GM23338 (cell line): Measurements from ENCODE around the gene C1QTNF2. TPM values are rescaled to one million over a fixed set of nuclear protein-coding genes. Genes with fewer than 3 reads are reported as not detected.

Experiments
- ATAC-seq: fragments of 200-7000 bp; cut with Tn5 transposase; 3 replicates; pipeline ENCODE4 v1.9.1; 2020
- DNase-seq: peaks from one replicate; pipeline ENCODE4 v3.0.0-alpha.2; 2015; ENCODE audit warnings: low spot score
- H2AFZ ChIP-seq: fragments of 200-600 bp; sonication (generic); 2 replicates; pipeline ENCODE4 v1.8.0; 2016; ENCODE audit warnings: antibody characterized with exemption, mild to moderate bottlenecking, moderate library complexity
- H3F3A ChIP-seq: fragments of 200-600 bp; sonication (generic); replicated peaks from 2 replicates; pipeline ENCODE4 v1.8.0; 2017; ENCODE audit warnings: antibody characterized with exemption, mixed run types, low read depth
- H3K27ac ChIP-seq: fragments of 200-600 bp; sonication (generic); 2 replicates; pipeline ENCODE4 v1.6.1; 2016; ENCODE audit warnings: low read depth
- H3K27me3 ChIP-seq: fragments of 200-600 bp; sonication (generic); 2 replicates; pipeline ENCODE4 v1.8.0; 2016; ENCODE audit warnings: mild to moderate bottlenecking, mixed run types, moderate library complexity; ENCODE audit not compliant: insufficient read depth
- H3K36me3 ChIP-seq: fragments of 200-600 bp; sonication (generic); 2 replicates; pipeline ENCODE4 v1.8.0; 2016; ENCODE audit warnings: mild to moderate bottlenecking; ENCODE audit not compliant: insufficient read depth
- H3K4me1 ChIP-seq: fragments of 200-600 bp; sonication (generic); 2 replicates; pipeline ENCODE4 v1.8.0; 2016; ENCODE audit warnings: mild to moderate bottlenecking, moderate library complexity; ENCODE audit not compliant: insufficient read depth
- H3K4me2 ChIP-seq: fragments of 200-600 bp; sonication (generic); 2 replicates; pipeline ENCODE4 v1.7.1; 2017; ENCODE audit warnings: mixed run types
- H3K4me3 ChIP-seq: fragments of 200-600 bp; sonication (generic); 2 replicates; pipeline ENCODE4 v1.6.1; 2016; ENCODE audit warnings: mixed run types
- H3K79me2 ChIP-seq: fragments of 200-600 bp; sonication (generic); replicated peaks from 2 replicates; pipeline ENCODE4 v1.8.0; 2017; ENCODE audit warnings: mild to moderate bottlenecking; ENCODE audit not compliant: insufficient read depth
- H3K9me2 ChIP-seq: fragments of 200-600 bp; sonication (generic); 2 replicates; pipeline ENCODE4 v1.8.0; 2017; ENCODE audit not compliant: insufficient read depth
- H4K20me1 ChIP-seq: fragments of 200-600 bp; sonication (generic); replicated peaks from 2 replicates; pipeline ENCODE4 v1.8.0; 2017; ENCODE audit warnings: mild to moderate bottlenecking; ENCODE audit not compliant: insufficient read depth
- H3K27ac Mint-ChIP-seq: 2 replicates; pipeline ENCODE4 v1.8.0; 2020; ENCODE audit warnings: inconsistent platforms, mild to moderate bottlenecking, moderate library complexity, mixed read lengths
- H3K27me3 Mint-ChIP-seq: 3 replicates; pipeline ENCODE4 v1.8.0; 2022; ENCODE audit warnings: low read depth, mild to moderate bottlenecking, moderate library complexity, mixed read lengths, inconsistent platforms; ENCODE audit not compliant: insufficient read depth, poor library complexity
- H3K36me3 Mint-ChIP-seq: 3 replicates; pipeline ENCODE4 v1.8.0; 2021; ENCODE audit warnings: low read depth, mild to moderate bottlenecking, inconsistent platforms, moderate library complexity, mixed read lengths
- H3K4me1 Mint-ChIP-seq: 3 replicates; pipeline ENCODE4 v1.8.0; 2020; ENCODE audit warnings: mild to moderate bottlenecking, inconsistent platforms, mixed read lengths
- H3K4me3 Mint-ChIP-seq: 3 replicates; pipeline ENCODE4 v1.8.0; 2021; ENCODE audit warnings: moderate library complexity, mild to moderate bottlenecking, inconsistent platforms, mixed read lengths
- H3K9me3 Mint-ChIP-seq: 3 replicates; pipeline ENCODE4 v1.8.0; 2020; ENCODE audit warnings: moderate library complexity, mild to moderate bottlenecking, inconsistent platforms, mixed read lengths
- CREB1 ChIP-seq: fragments of 250-450 bp; sonication (Bioruptor Pico); IDR thresholded peaks from 2 replicates; pipeline ENCODE4 v1.5.0; 2020; ENCODE audit warnings: low read depth, mild to moderate bottlenecking, moderate library complexity
- EZH2 ChIP-seq: fragments of 200-600 bp; sonication (generic); IDR thresholded peaks from one replicate; pipeline ENCODE4 v1.8.0; 2017; ENCODE audit warnings: antibody characterized with exemption, mild to moderate bottlenecking, low read depth; ENCODE audit not compliant: unreplicated experiment
- JUNB ChIP-seq: IDR thresholded peaks from one replicate; pipeline ENCODE4 v1.6.1; 2016; ENCODE audit warnings: antibody characterized with exemption; ENCODE audit not compliant: unreplicated experiment
- NANOG ChIP-seq: IDR thresholded peaks from 2 replicates; pipeline ENCODE4 v1.6.1; 2016; ENCODE audit warnings: antibody characterized with exemption, borderline replicate concordance
- STAT1 ChIP-seq: IDR thresholded peaks from one replicate; pipeline ENCODE4 v1.6.1; 2016; ENCODE audit warnings: antibody characterized with exemption; ENCODE audit not compliant: unreplicated experiment
- ZNF114 ChIP-seq: fragments of 250-450 bp; sonication (Bioruptor Pico); IDR thresholded peaks from 2 replicates; pipeline ENCODE4 v1.5.0; 2020; ENCODE audit warnings: mild to moderate bottlenecking, moderate library complexity
- ZNF331 ChIP-seq: fragments of 250-450 bp; sonication (Bioruptor Pico); IDR thresholded peaks from 2 replicates; pipeline ENCODE4 v1.5.0; 2020; ENCODE audit warnings: low read depth, mild to moderate bottlenecking, moderate library complexity
- polyA plus RNA-seq: library from polyadenylated mRNA; unstranded; fragments of >200 nt; fragmentation: Nextera tagmentation; extraction: Ambion mirVana; gene quantifications from 2 replicates; pipeline ENCODE4 v1.2.1, GENCODE V29; 2016
- total RNA-seq: library from RNA; depleted of rRNA; stranded (reverse); fragments of >200 nt; shearing (Covaris generic); gene quantifications from 2 replicates; pipeline ENCODE4 v1.2.3, GENCODE V29; 2014
- TF ChIP-seq, protein P1 (sequence below): IDR thresholded peaks from one replicate; pipeline ENCODE4 v1.6.1; 2018; ENCODE audit warnings: antibody characterized with exemption; ENCODE audit not compliant: unreplicated experiment
- TF ChIP-seq, protein P2 (sequence below), 2 experiments: fragments of 200-600 bp in 1 of 2; sonication (generic) in 1 of 2; conservative IDR thresholded peaks; 2 replicates each; pipeline versions ENCODE4 v1.5.1 to v1.6.1; 2016 to 2017; ENCODE audit warnings: antibody characterized with exemption in 2 of 2, low read depth in 2 of 2, mild to moderate bottlenecking in 2 of 2, moderate library complexity in 1 of 2
- TF ChIP-seq, protein P3 (sequence below): IDR thresholded peaks from 2 replicates; pipeline ENCODE4 v1.6.1; 2016; ENCODE audit warnings: antibody characterized with exemption

The C1QTNF2 gene
- total and polyA plus RNA-seq, 2 experiments from 2014 or later, result 0.56 to 0.92 TPM

DNA sequence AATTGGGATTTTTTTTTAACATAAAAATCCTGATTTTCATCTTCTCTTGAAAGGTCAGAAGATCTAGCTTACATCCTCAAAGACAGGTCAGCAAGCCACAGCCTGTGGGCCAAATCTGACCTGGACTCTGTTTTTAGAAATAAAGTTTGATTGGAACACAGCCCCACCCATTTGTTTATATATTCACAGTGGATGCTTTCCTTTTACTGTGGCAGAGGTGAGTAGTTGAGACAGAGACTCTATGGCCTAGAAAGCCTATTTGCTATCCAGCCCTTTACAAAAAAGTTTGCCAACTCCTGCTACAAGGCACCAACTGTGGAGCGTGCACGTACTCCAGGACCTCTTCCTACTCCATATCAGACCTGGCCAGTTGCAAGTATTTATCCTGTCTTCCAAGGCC lies 44.7 kb downstream of the C1QTNF2 start (continued):
- TF ChIP-seq, protein P1, sequence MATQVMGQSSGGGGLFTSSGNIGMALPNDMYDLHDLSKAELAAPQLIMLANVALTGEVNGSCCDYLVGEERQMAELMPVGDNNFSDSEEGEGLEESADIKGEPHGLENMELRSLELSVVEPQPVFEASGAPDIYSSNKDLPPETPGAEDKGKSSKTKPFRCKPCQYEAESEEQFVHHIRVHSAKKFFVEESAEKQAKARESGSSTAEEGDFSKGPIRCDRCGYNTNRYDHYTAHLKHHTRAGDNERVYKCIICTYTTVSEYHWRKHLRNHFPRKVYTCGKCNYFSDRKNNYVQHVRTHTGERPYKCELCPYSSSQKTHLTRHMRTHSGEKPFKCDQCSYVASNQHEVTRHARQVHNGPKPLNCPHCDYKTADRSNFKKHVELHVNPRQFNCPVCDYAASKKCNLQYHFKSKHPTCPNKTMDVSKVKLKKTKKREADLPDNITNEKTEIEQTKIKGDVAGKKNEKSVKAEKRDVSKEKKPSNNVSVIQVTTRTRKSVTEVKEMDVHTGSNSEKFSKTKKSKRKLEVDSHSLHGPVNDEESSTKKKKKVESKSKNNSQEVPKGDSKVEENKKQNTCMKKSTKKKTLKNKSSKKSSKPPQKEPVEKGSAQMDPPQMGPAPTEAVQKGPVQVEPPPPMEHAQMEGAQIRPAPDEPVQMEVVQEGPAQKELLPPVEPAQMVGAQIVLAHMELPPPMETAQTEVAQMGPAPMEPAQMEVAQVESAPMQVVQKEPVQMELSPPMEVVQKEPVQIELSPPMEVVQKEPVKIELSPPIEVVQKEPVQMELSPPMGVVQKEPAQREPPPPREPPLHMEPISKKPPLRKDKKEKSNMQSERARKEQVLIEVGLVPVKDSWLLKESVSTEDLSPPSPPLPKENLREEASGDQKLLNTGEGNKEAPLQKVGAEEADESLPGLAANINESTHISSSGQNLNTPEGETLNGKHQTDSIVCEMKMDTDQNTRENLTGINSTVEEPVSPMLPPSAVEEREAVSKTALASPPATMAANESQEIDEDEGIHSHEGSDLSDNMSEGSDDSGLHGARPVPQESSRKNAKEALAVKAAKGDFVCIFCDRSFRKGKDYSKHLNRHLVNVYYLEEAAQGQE, result no peak

DNA sequence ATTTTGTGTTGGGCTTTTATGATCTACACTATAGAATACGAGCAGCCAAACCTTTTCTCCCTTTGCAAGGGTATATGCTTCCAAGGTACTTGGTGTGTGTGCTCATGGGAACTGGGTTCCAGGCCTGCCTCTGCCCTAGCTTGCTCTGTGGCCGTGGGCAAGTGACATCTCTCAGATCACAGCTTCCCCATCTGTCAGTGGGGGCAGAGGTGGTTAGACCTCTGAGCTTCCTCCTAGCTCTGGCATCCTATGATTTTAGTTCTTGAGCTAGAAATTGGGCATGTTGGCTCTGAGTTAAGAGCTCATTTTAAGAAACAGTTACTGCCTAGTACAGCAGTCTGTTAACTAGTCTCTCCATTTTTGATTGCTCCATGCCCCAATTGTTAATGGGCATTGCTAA lies 45.5 kb downstream of the C1QTNF2 start:
- H3K27me3 Mint-ChIP-seq, result peaks cover 4% of the 10 kb centered on the region
- no peak for TF ChIP-seq ZNF114 (CRISPR knock-in tag)
- TF ChIP-seq, protein P2, sequence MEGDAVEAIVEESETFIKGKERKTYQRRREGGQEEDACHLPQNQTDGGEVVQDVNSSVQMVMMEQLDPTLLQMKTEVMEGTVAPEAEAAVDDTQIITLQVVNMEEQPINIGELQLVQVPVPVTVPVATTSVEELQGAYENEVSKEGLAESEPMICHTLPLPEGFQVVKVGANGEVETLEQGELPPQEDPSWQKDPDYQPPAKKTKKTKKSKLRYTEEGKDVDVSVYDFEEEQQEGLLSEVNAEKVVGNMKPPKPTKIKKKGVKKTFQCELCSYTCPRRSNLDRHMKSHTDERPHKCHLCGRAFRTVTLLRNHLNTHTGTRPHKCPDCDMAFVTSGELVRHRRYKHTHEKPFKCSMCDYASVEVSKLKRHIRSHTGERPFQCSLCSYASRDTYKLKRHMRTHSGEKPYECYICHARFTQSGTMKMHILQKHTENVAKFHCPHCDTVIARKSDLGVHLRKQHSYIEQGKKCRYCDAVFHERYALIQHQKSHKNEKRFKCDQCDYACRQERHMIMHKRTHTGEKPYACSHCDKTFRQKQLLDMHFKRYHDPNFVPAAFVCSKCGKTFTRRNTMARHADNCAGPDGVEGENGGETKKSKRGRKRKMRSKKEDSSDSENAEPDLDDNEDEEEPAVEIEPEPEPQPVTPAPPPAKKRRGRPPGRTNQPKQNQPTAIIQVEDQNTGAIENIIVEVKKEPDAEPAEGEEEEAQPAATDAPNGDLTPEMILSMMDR (conservative IDR thresholded peaks at IDR 0.05; ENCODE audit: low read depth in 2 of 2), result no peak
- TF ChIP-seq NANOG, result no peak
- TF ChIP-seq STAT1, result no peak
- TF ChIP-seq, protein P3, sequence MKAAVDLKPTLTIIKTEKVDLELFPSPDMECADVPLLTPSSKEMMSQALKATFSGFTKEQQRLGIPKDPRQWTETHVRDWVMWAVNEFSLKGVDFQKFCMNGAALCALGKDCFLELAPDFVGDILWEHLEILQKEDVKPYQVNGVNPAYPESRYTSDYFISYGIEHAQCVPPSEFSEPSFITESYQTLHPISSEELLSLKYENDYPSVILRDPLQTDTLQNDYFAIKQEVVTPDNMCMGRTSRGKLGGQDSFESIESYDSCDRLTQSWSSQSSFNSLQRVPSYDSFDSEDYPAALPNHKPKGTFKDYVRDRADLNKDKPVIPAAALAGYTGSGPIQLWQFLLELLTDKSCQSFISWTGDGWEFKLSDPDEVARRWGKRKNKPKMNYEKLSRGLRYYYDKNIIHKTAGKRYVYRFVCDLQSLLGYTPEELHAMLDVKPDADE, result no peak
- no peak for TF ChIP-seq ZNF331 (CRISPR knock-in tag)
- TF ChIP-seq, protein P1, result no peak
- no peak for TF ChIP-seq CREB1 (CRISPR knock-in tag)
- TF ChIP-seq EZH2, result no peak
- no peak for TF ChIP-seq JUNB
- no peaks in the 10 kb centered on the region for H3F3A ChIP-seq
- H3K36me3 Mint-ChIP-seq, result no peaks in the 10 kb centered on the region
- H3K9me2 ChIP-seq, result peaks cover 3% of the 10 kb centered on the region; the same call in 1 of the 2 replicates
- no peaks in the 10 kb centered on the region for H3K79me2 ChIP-seq
- no peak overlapping the region for H3K4me3 Mint-ChIP-seq
- H3K27ac ChIP-seq, result no peak overlapping the region
- H2AFZ ChIP-seq, result peak overlapping the region; percentile 69
- H3K27ac Mint-ChIP-seq, result no peak overlapping the region
- no peaks in the 10 kb centered on the region for H4K20me1 ChIP-seq
- 0 out of 2 replicates have a peak, but pooled peaks cover 5% of the 10 kb centered on the region for H3K4me1 ChIP-seq
- H3K4me2 ChIP-seq, result no peak overlapping the region
- no peaks in the 10 kb centered on the region for H3K36me3 ChIP-seq
- H3K9me3 Mint-ChIP-seq, result no peaks in the 10 kb centered on the region
- DNase-seq, result no peak
- no peak overlapping the region for H3K4me3 ChIP-seq
- peaks cover 13% of the 10 kb centered on the region; the same call in 2 of the 3 replicates for H3K4me1 Mint-ChIP-seq
- ATAC-seq, result no peak
- H3K27me3 ChIP-seq, result no peaks in the 10 kb centered on the region
